Activated T-helper 2 cell treated with anti-CD3 and anti-CD28 coated beads, Interferon-gamma antibody, Interleukin-2, Interleukin-4, amounts not matched to agents 10 μg/mL and 5 μg/mL and 100 μg/mL, durations not matched to agents 14 hours and 24 hours and 36 hours (primary cell): ENCODE measurements around the gene TNFAIP8L3. TPM values are rescaled to one million over a fixed set of nuclear protein-coding genes. Genes with fewer than 3 reads are reported as not detected.

ENCODE experiments used
- DNase-seq: peaks from one replicate; pipeline ENCODE4 v3.0.0; 2021; ENCODE audit warnings: low spot score
- H3K27ac Mint-ChIP-seq: one replicate; pipeline ENCODE4 v1.8.0; 2021; ENCODE audit warnings: mixed read lengths
- H3K27me3 Mint-ChIP-seq: one replicate; pipeline ENCODE4 v1.8.0; 2021; ENCODE audit warnings: low read depth, mixed read lengths
- H3K36me3 Mint-ChIP-seq: one replicate; pipeline ENCODE4 v1.8.0; 2021; ENCODE audit warnings: low read depth, mixed read lengths
- H3K4me1 Mint-ChIP-seq: one replicate; pipeline ENCODE4 v1.8.0; 2021; ENCODE audit warnings: low read depth, mixed read lengths
- H3K4me3 Mint-ChIP-seq: one replicate; pipeline ENCODE4 v1.8.0; 2021; ENCODE audit warnings: low read depth, mild to moderate bottlenecking, moderate library complexity, mixed read lengths
- H3K9me3 Mint-ChIP-seq: one replicate; pipeline ENCODE4 v1.8.0; 2021; ENCODE audit warnings: mixed read lengths
- intact Hi-C: fragments of 100-400 bp; cut with micrococcal nuclease; formaldehyde crosslinking; loops from one replicate; pipeline ENCODE4 v1.15.1; 2023
- total RNA-seq: library from RNA; stranded (reverse); gene quantifications from 2 replicates; pipeline ENCODE4 v1.2.3, GENCODE V29; 2022

Gene TNFAIP8L3
- total RNA-seq, 1 donor from 2014 or later = 0.98 TPM

- intact Hi-C loops = loop anchor here (2.0 kb wide), 1 partner anchor 15 kb away; no protein-coding TSS in a partner anchor
These were observed 684 bp downstream of the TNFAIP8L3 start for GRCh38 chr15:51093839-51094605.

GRCh38 chr15:51093488-51093838 is 1.2 kb downstream of the TNFAIP8L3 start:
- H3K27me3 Mint-ChIP-seq = peaks cover 80% of the 10 kb centered on the region
- no peaks in the 10 kb centered on the region for H3K9me3 Mint-ChIP-seq
- peaks cover 18% of the 10 kb centered on the region for H3K4me1 Mint-ChIP-seq
- no peak for DNase-seq
- no peaks in the 10 kb centered on the region for H3K36me3 Mint-ChIP-seq
- H3K27ac Mint-ChIP-seq = no peak overlapping the region
- peak overlapping the region; percentile 69 for H3K4me3 Mint-ChIP-seq
- intact Hi-C loops = no loop called here

More at GRCh38 chr15:51093839-51094605, 684 bp downstream of the TNFAIP8L3 start:
- Mint-ChIP-seq H3K27me3 (peaks cover 80% of the 10 kb centered on the region), H3K36me3 (no peaks in the 10 kb centered on the region), H3K27ac (no peak overlapping the region), H3K9me3 (no peaks in the 10 kb centered on the region), H3K4me3 (peak overlapping the region; percentile 69), H3K4me1 (peaks cover 18% of the 10 kb centered on the region)
- no peak for DNase-seq

GRCh38 chr15:51092480-51093040 is 2.1 kb downstream of the TNFAIP8L3 start:
- DNase-seq = no peak
- Mint-ChIP-seq H3K27ac (no peak overlapping the region), H3K4me1 (peaks cover 11% of the 10 kb centered on the region), H3K36me3 (no peaks in the 10 kb centered on the region), H3K9me3 (no peaks in the 10 kb centered on the region), H3K27me3 (peaks cover 75% of the 10 kb centered on the region), H3K4me3 (no peak overlapping the region)
- intact Hi-C loops = no loop called here

GRCh38 chr15:51090753-51091152 is 4.0 kb downstream of the TNFAIP8L3 start:
- Mint-ChIP-seq H3K27ac (no peak overlapping the region), H3K4me3 (no peak overlapping the region), H3K9me3 (no peaks in the 10 kb centered on the region), H3K36me3 (no peaks in the 10 kb centered on the region), H3K4me1 (peaks cover 5% of the 10 kb centered on the region), H3K27me3 (peaks cover 70% of the 10 kb centered on the region)
- intact Hi-C loops = no loop called here
- DNase-seq = no peak

- Mint-ChIP-seq H3K27me3 (peaks cover 63% of the 10 kb centered on the region), H3K9me3 (no peaks in the 10 kb centered on the region), H3K36me3 (no peaks in the 10 kb centered on the region), H3K27ac (no peak overlapping the region), H3K4me1 (peaks cover 4% of the 10 kb centered on the region), H3K4me3 (no peak overlapping the region)
- intact Hi-C loops = no loop called here
- no peak for DNase-seq
These were observed 4.8 kb downstream of the TNFAIP8L3 start for GRCh38 chr15:51089699-51090453.

GRCh38 chr15:51089041-51089440 is 5.7 kb downstream of the TNFAIP8L3 start:
- Mint-ChIP-seq H3K4me1 (peaks cover 3% of the 10 kb centered on the region), H3K9me3 (no peaks in the 10 kb centered on the region), H3K36me3 (no peaks in the 10 kb centered on the region), H3K27ac (no peak overlapping the region), H3K27me3 (peaks cover 64% of the 10 kb centered on the region), H3K4me3 (no peak overlapping the region)
- no peak for DNase-seq
- intact Hi-C loops = no loop called here

GRCh38 chr15:51088585-51088984 is 6.1 kb downstream of the TNFAIP8L3 start:
- no peaks in the 10 kb centered on the region for H3K36me3 Mint-ChIP-seq
- intact Hi-C loops = no loop called here
- H3K4me3 Mint-ChIP-seq = no peak overlapping the region
- no peak overlapping the region for H3K27ac Mint-ChIP-seq
- peaks cover 59% of the 10 kb centered on the region for H3K27me3 Mint-ChIP-seq
- DNase-seq = no peak
- no peaks in the 10 kb centered on the region for H3K9me3 Mint-ChIP-seq
- H3K4me1 Mint-ChIP-seq = peaks cover 3% of the 10 kb centered on the region

- DNase-seq = no peak
- H3K36me3 Mint-ChIP-seq = no peaks in the 10 kb centered on the region
- no peak overlapping the region for H3K4me3 Mint-ChIP-seq
- peaks cover 49% of the 10 kb centered on the region for H3K27me3 Mint-ChIP-seq
- intact Hi-C loops = no loop called here
- no peaks in the 10 kb centered on the region for H3K4me1 Mint-ChIP-seq
- no peaks in the 10 kb centered on the region for H3K9me3 Mint-ChIP-seq
- no peak overlapping the region for H3K27ac Mint-ChIP-seq
These were observed 7.2 kb downstream of the TNFAIP8L3 start for GRCh38 chr15:51087513-51087912.

GRCh38 chr15:51086409-51086808 is 8.3 kb downstream of the TNFAIP8L3 start:
- intact Hi-C loops = no loop called here
- H3K27ac Mint-ChIP-seq = no peak overlapping the region
- peaks cover 39% of the 10 kb centered on the region for H3K27me3 Mint-ChIP-seq
- no peak for DNase-seq
- no peaks in the 10 kb centered on the region for H3K4me1 Mint-ChIP-seq
- H3K9me3 Mint-ChIP-seq = no peaks in the 10 kb centered on the region
- no peak overlapping the region for H3K4me3 Mint-ChIP-seq
- no peaks in the 10 kb centered on the region for H3K36me3 Mint-ChIP-seq

GRCh38 chr15:51085764-51086163 is 8.9 kb downstream of the TNFAIP8L3 start:
- H3K27me3 Mint-ChIP-seq = peaks cover 33% of the 10 kb centered on the region
- H3K4me3 Mint-ChIP-seq = no peak overlapping the region
- no peaks in the 10 kb centered on the region for H3K9me3 Mint-ChIP-seq
- H3K27ac Mint-ChIP-seq = no peak overlapping the region
- no peaks in the 10 kb centered on the region for H3K36me3 Mint-ChIP-seq
- H3K4me1 Mint-ChIP-seq = no peaks in the 10 kb centered on the region
- intact Hi-C loops = no loop called here
- DNase-seq = no peak

GRCh38 chr15:51083641-51084166 is 11.0 kb downstream of the TNFAIP8L3 start:
- Mint-ChIP-seq H3K4me3 (no peak overlapping the region), H3K9me3 (no peaks in the 10 kb centered on the region)

GRCh38 chr15:51082246-51082645 is 12.5 kb downstream of the TNFAIP8L3 start:
- no peaks in the 10 kb centered on the region for H3K9me3 Mint-ChIP-seq
- no peaks in the 10 kb centered on the region for H3K36me3 Mint-ChIP-seq
- peaks cover 12% of the 10 kb centered on the region for H3K4me1 Mint-ChIP-seq
- no peak for DNase-seq
- intact Hi-C loops = no loop called here
- peaks cover 13% of the 10 kb centered on the region for H3K27me3 Mint-ChIP-seq
- H3K4me3 Mint-ChIP-seq = no peak overlapping the region
- no peak overlapping the region for H3K27ac Mint-ChIP-seq

More at GRCh38 chr15:51083641-51084166, 11.0 kb downstream of the TNFAIP8L3 start:
- Mint-ChIP-seq H3K4me1 (peaks cover 4% of the 10 kb centered on the region), H3K36me3 (no peaks in the 10 kb centered on the region), H3K27ac (no peak overlapping the region), H3K27me3 (peaks cover 17% of the 10 kb centered on the region)
- intact Hi-C loops = no loop called here
- DNase-seq = no peak

- Mint-ChIP-seq H3K27me3 (peaks cover 3% of the 10 kb centered on the region), H3K9me3 (no peaks in the 10 kb centered on the region), H3K36me3 (no peaks in the 10 kb centered on the region), H3K4me3 (no peak overlapping the region), H3K27ac (no peak overlapping the region), H3K4me1 (peaks cover 24% of the 10 kb centered on the region)
- intact Hi-C loops = no loop called here
- no peak for DNase-seq
These were observed 14.4 kb downstream of the TNFAIP8L3 start for GRCh38 chr15:51080286-51080685.
